GM19035 (cell line): ENCODE results near the gene NDUFV2.
A peak's percentile ranks its signal among the peaks of the same experiment; 100 is the strongest.
"Not testable (repeated sequence)": the region's sequence is repeated elsewhere in the genome, so short reads cannot be mapped to it uniquely, and the experiment has no call there.

Source experiments
- ATAC-seq: cut with Tn5 transposase; IDR thresholded peaks from one replicate; pipeline ENCODE4 v1.9.1; 2021; ENCODE audit not compliant: unreplicated experiment

NDUFV2 gene

GRCh38 chr18:9148203-9148552 lies 45.7 kb downstream of the NDUFV2 start:
- no peak for ATAC-seq

- ATAC-seq, result no peak
Measured at GRCh38 chr18:9150121-9150520, 47.6 kb downstream of the NDUFV2 start.

GRCh38 chr18:9153256-9153655 lies 50.8 kb downstream of the NDUFV2 start:
- ATAC-seq, result no peak

GRCh38 chr18:9156604-9157249 lies 54.2 kb downstream of the NDUFV2 start:
- ATAC-seq, result no peak

GRCh38 chr18:9157806-9158205 lies 55.3 kb downstream of the NDUFV2 start:
- ATAC-seq, result no peak

GRCh38 chr18:9160014-9160413 lies 57.5 kb downstream of the NDUFV2 start:
- no peak for ATAC-seq

GRCh38 chr18:9162663-9163062 lies 60.2 kb downstream of the NDUFV2 start:
- not testable (repeated sequence) for ATAC-seq

- ATAC-seq, result not testable (repeated sequence)
Measured at GRCh38 chr18:9164149-9164548, 61.6 kb downstream of the NDUFV2 start.

- not testable (repeated sequence) for ATAC-seq
Measured at GRCh38 chr18:9165883-9166282, 63.4 kb downstream of the NDUFV2 start.

- ATAC-seq, result not testable (repeated sequence)
Measured at GRCh38 chr18:9169515-9169914, 67.0 kb downstream of the NDUFV2 start.

- not testable (repeated sequence) for ATAC-seq
Measured at GRCh38 chr18:9171919-9172318, 69.4 kb downstream of the NDUFV2 start.

GRCh38 chr18:9172506-9173127 lies 70.1 kb downstream of the NDUFV2 start:
- ATAC-seq, result no peak

GRCh38 chr18:9173770-9174233 lies 71.3 kb downstream of the NDUFV2 start:
- peak; percentile 65 for ATAC-seq

- no peak for ATAC-seq
Measured at GRCh38 chr18:9174302-9174701, 71.8 kb downstream of the NDUFV2 start.

- ATAC-seq, result no peak
Measured at GRCh38 chr18:9175115-9175514, 72.6 kb downstream of the NDUFV2 start.

GRCh38 chr18:9177031-9177430 lies 74.5 kb downstream of the NDUFV2 start:
- no peak for ATAC-seq

- no peak for ATAC-seq
Measured at GRCh38 chr18:9177466-9177865, 75.0 kb downstream of the NDUFV2 start.

- no peak for ATAC-seq
Measured at GRCh38 chr18:9178557-9178956, 76.1 kb downstream of the NDUFV2 start.

- ATAC-seq, result no peak
Measured at GRCh38 chr18:9181275-9181674, 78.8 kb downstream of the NDUFV2 start.

GRCh38 chr18:9182852-9183399 lies 80.4 kb downstream of the NDUFV2 start:
- ATAC-seq, result no peak
